ENCODE results near the gene PSMA5. TPM values are rescaled to one million over a fixed set of nuclear protein-coding genes. Genes with fewer than 3 reads are reported as not detected.
"Not testable (repeated sequence)": the region's sequence is repeated elsewhere in the genome, so short reads cannot be mapped to it uniquely, and the experiment has no call there.

The PSMA5 gene
- total and polyA plus RNA-seq, 2 experiments from 2014 or later: 64.4 to 90.1 TPM

- no peaks in the 10 kb centered on the region for H3K27me3 ChIP-seq
- H3K79me2 ChIP-seq: peaks cover 89% of the 10 kb centered on the region
- H4K20me1 ChIP-seq (ENCODE audit: insufficient read depth, poor library complexity, severe bottlenecking): peaks cover 6% of the 10 kb centered on the region
- DNase-seq (ENCODE audit: low spot score): no peak
- no peak overlapping the region for H3K4me2 ChIP-seq
- H3K36me3 ChIP-seq (replicated peaks; ENCODE audit: insufficient read depth, low read depth): no peaks in the 10 kb centered on the region
- H3K9me3 ChIP-seq (ENCODE audit: low read depth): no peaks in the 10 kb centered on the region
- peaks cover 6% of the 10 kb centered on the region for H3K4me1 ChIP-seq (ENCODE audit: insufficient read depth)
- 59% methylated on average over 3 of the region's 3 CpGs for WGBS (ENCODE audit: low lambda C conversion rate, missing lambda C conversion rate)
- no peak overlapping the region for H3K4me3 ChIP-seq
- H2AFZ ChIP-seq: no peak overlapping the region
- H3K9me2 ChIP-seq (replicated peaks; ENCODE audit: insufficient read depth): no peaks in the 10 kb centered on the region
- H3K27ac ChIP-seq: no peak overlapping the region
- TF ChIP-seq, protein P1, sequence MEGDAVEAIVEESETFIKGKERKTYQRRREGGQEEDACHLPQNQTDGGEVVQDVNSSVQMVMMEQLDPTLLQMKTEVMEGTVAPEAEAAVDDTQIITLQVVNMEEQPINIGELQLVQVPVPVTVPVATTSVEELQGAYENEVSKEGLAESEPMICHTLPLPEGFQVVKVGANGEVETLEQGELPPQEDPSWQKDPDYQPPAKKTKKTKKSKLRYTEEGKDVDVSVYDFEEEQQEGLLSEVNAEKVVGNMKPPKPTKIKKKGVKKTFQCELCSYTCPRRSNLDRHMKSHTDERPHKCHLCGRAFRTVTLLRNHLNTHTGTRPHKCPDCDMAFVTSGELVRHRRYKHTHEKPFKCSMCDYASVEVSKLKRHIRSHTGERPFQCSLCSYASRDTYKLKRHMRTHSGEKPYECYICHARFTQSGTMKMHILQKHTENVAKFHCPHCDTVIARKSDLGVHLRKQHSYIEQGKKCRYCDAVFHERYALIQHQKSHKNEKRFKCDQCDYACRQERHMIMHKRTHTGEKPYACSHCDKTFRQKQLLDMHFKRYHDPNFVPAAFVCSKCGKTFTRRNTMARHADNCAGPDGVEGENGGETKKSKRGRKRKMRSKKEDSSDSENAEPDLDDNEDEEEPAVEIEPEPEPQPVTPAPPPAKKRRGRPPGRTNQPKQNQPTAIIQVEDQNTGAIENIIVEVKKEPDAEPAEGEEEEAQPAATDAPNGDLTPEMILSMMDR (IDR thresholded peaks at IDR 0.05; ENCODE audit: poor library complexity): no peak
- TF ChIP-seq EZH2 (IDR thresholded peaks at IDR 0.05; ENCODE audit: borderline replicate concordance) (no peak), EZH2phosphoT487 (IDR thresholded peaks at IDR 0.05; ENCODE audit: low read depth, severe bottlenecking, unreplicated experiment) (no peak)
These were observed 46.8 kb downstream of the PSMA5 start for GRCh38 chr1:109379422-109379821.

- Histone ChIP-seq H2AFZ (no peak overlapping the region), H3K36me3 (replicated peaks; ENCODE audit: insufficient read depth, low read depth) (no peaks in the 10 kb centered on the region), H3K9me3 (ENCODE audit: low read depth) (no peaks in the 10 kb centered on the region), H3K27me3 (no peaks in the 10 kb centered on the region), H3K9me2 (replicated peaks; ENCODE audit: insufficient read depth) (no peaks in the 10 kb centered on the region), H3K79me2 (peaks cover 91% of the 10 kb centered on the region), H4K20me1 (ENCODE audit: insufficient read depth, poor library complexity, severe bottlenecking) (no peaks in the 10 kb centered on the region), H3K4me2 (no peak overlapping the region), H3K27ac (no peak overlapping the region), H3K4me3 (no peak overlapping the region), H3K4me1 (ENCODE audit: insufficient read depth) (peaks cover 11% of the 10 kb centered on the region)
- no peak for TF ChIP-seq EZH2 (IDR thresholded peaks at IDR 0.05; ENCODE audit: borderline replicate concordance)
- no peak for TF ChIP-seq EZH2phosphoT487 (IDR thresholded peaks at IDR 0.05; ENCODE audit: low read depth, severe bottlenecking, unreplicated experiment)
- TF ChIP-seq, protein P1 (IDR thresholded peaks at IDR 0.05; ENCODE audit: poor library complexity): no peak
- DNase-seq (ENCODE audit: low spot score): no peak
- WGBS (ENCODE audit: low lambda C conversion rate, missing lambda C conversion rate): 96% methylated on average over 4 of the region's 4 CpGs
These were observed 48.5 kb downstream of the PSMA5 start for GRCh38 chr1:109377698-109378097.

DNA sequence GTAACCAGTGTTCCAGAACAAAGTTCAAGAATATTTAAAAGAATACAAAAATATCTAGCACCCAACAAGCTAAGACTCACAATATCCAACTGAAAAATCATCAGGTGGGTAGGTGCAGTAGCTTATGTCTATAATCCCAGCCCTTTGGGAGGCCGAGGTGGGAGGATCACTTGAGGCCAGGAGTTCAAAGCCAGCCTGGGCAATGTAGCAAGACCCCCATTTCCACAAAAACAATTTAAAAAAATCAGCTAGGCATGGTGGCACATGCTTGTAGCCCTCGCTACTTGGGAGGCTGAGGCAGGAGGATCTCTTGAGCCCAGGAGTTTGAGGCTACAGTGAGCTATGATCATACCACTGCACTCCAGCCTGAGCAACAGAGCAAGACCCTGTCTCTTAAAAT lies 52.6 kb downstream of the PSMA5 start:
- not testable (repeated sequence) for H3K4me2 ChIP-seq, H3K4me3 ChIP-seq
- H3K27ac ChIP-seq: peak overlapping the region; percentile 62

GRCh38 chr1:109373126-109373525 lies 53.1 kb downstream of the PSMA5 start:
- Histone ChIP-seq H3K9me3 (ENCODE audit: low read depth) (no peaks in the 10 kb centered on the region), H4K20me1 (ENCODE audit: insufficient read depth, poor library complexity, severe bottlenecking) (no peaks in the 10 kb centered on the region), H3K4me1 (ENCODE audit: insufficient read depth) (peaks cover 25% of the 10 kb centered on the region), H3K27ac (peak overlapping the region; percentile 62), H3K4me3 (no peak overlapping the region), H3K4me2 (peak overlapping the region; percentile 62), H3K9me2 (replicated peaks; ENCODE audit: insufficient read depth) (no peaks in the 10 kb centered on the region), H3K36me3 (replicated peaks; ENCODE audit: insufficient read depth, low read depth) (no peaks in the 10 kb centered on the region), H3K79me2 (peaks cover 66% of the 10 kb centered on the region), H3K27me3 (no peaks in the 10 kb centered on the region), H2AFZ (no peak overlapping the region)
- TF ChIP-seq EZH2phosphoT487 (IDR thresholded peaks at IDR 0.05; ENCODE audit: low read depth, severe bottlenecking, unreplicated experiment): no peak
- TF ChIP-seq, protein P1 (IDR thresholded peaks at IDR 0.05; ENCODE audit: poor library complexity): no peak
- TF ChIP-seq EZH2 (IDR thresholded peaks at IDR 0.05; ENCODE audit: borderline replicate concordance): no peak
- DNase-seq (ENCODE audit: low spot score): no peak
- WGBS (ENCODE audit: low lambda C conversion rate, missing lambda C conversion rate): 67% methylated on average over 5 of the region's 5 CpGs

More for the DNA sequence above, 52.6 kb downstream of the PSMA5 start:
- H3K36me3 ChIP-seq (replicated peaks; ENCODE audit: insufficient read depth, low read depth); DNase-seq (ENCODE audit: low spot score); H3K9me3 ChIP-seq (ENCODE audit: low read depth); H3K9me2 ChIP-seq (replicated peaks; ENCODE audit: insufficient read depth); H4K20me1 ChIP-seq (ENCODE audit: insufficient read depth, poor library complexity, severe bottlenecking); H2AFZ ChIP-seq; H3K27me3 ChIP-seq: not testable (repeated sequence)
- WGBS (ENCODE audit: low lambda C conversion rate, missing lambda C conversion rate): 98% methylated on average over 2 of the region's 2 CpGs
- Histone ChIP-seq H3K79me2 (peaks cover 67% of the 10 kb centered on the region), H3K4me1 (ENCODE audit: insufficient read depth) (peaks cover 25% of the 10 kb centered on the region)
